Measurements from ENCODE around the gene DHX29. TPM values are rescaled to one million over a fixed set of nuclear protein-coding genes. Genes with fewer than 3 reads are reported as not detected.

DHX29 gene
- total and polyA plus RNA-seq, 4 donors, result 8.0 to 35.3 (median 19.1) TPM

GRCh38 chr5:55286411-55286933 lies 21.0 kb downstream of the DHX29 start:
- TF ChIP-seq, protein P1, sequence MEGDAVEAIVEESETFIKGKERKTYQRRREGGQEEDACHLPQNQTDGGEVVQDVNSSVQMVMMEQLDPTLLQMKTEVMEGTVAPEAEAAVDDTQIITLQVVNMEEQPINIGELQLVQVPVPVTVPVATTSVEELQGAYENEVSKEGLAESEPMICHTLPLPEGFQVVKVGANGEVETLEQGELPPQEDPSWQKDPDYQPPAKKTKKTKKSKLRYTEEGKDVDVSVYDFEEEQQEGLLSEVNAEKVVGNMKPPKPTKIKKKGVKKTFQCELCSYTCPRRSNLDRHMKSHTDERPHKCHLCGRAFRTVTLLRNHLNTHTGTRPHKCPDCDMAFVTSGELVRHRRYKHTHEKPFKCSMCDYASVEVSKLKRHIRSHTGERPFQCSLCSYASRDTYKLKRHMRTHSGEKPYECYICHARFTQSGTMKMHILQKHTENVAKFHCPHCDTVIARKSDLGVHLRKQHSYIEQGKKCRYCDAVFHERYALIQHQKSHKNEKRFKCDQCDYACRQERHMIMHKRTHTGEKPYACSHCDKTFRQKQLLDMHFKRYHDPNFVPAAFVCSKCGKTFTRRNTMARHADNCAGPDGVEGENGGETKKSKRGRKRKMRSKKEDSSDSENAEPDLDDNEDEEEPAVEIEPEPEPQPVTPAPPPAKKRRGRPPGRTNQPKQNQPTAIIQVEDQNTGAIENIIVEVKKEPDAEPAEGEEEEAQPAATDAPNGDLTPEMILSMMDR (IDR thresholded peaks at IDR 0.05; ENCODE audit: control extremely low read depth, extremely low read depth), result no peak
- Histone ChIP-seq H3K4me3 (no peak overlapping the region), H3K4me1 (ENCODE audit: control insufficient read depth in 5 of 5, insufficient read depth in 5 of 5, low read length in 5 of 5) (no peaks in the 10 kb centered on the region), H3K9me3 (ENCODE audit: control insufficient read depth in 4 of 4, insufficient read depth in 3 of 4, low read length in 3 of 4) (no peaks in the 10 kb centered on the region), H3K36me3 (ENCODE audit: control insufficient read depth in 4 of 4, insufficient read depth in 4 of 4, low read length in 4 of 4) (peaks cover 17 to 36% (median 27%) of the 10 kb centered on the region in 4 donors), H3K9ac (ENCODE audit: insufficient read depth in 1 of 2, low read length in 2 of 2) (no peak overlapping the region), H3K27ac (ENCODE audit: low read depth in 1 of 2, low read length in 1 of 2) (no peak overlapping the region), H3K27me3 (ENCODE audit: control insufficient read depth in 3 of 3, insufficient read depth in 3 of 3, low read length in 2 of 3) (no peaks in the 10 kb centered on the region)
- WGBS, 2 donors, result 30 to 51% methylated on average over 1 of the region's 1 CpG
- DNase-seq, result no peak
- ATAC-seq (ENCODE audit: insufficient read depth, low FRiP score), result no peak

GRCh38 chr5:55278778-55279177 lies 28.7 kb downstream of the DHX29 start:
- no peak for ATAC-seq (ENCODE audit: insufficient read depth, low FRiP score)
- Histone ChIP-seq H3K9me3 (ENCODE audit: control insufficient read depth in 4 of 4, insufficient read depth in 3 of 4, low read length in 3 of 4) (no peaks in the 10 kb centered on the region), H3K4me3 (no peak overlapping the region), H3K36me3 (ENCODE audit: control insufficient read depth in 4 of 4, insufficient read depth in 4 of 4, low read length in 4 of 4) (peaks cover 13 to 47% (median 29%) of the 10 kb centered on the region in 4 donors), H3K27ac (ENCODE audit: low read depth in 1 of 2, low read length in 1 of 2) (no peak overlapping the region), H3K4me1 (ENCODE audit: control insufficient read depth in 5 of 5, insufficient read depth in 5 of 5, low read length in 5 of 5) (no peaks in the 10 kb centered on the region), H3K27me3 (ENCODE audit: control insufficient read depth in 3 of 3, insufficient read depth in 3 of 3, low read length in 2 of 3) (no peaks in the 10 kb centered on the region), H3K9ac (ENCODE audit: insufficient read depth in 1 of 2, low read length in 2 of 2) (no peak overlapping the region)
- TF ChIP-seq, protein P1 (IDR thresholded peaks at IDR 0.05; ENCODE audit: control extremely low read depth, extremely low read depth), result no peak
- DNase-seq, result no peak
- 95 to 97% methylated on average over 4 of the region's 4 CpGs for WGBS, 2 donors

DNA sequence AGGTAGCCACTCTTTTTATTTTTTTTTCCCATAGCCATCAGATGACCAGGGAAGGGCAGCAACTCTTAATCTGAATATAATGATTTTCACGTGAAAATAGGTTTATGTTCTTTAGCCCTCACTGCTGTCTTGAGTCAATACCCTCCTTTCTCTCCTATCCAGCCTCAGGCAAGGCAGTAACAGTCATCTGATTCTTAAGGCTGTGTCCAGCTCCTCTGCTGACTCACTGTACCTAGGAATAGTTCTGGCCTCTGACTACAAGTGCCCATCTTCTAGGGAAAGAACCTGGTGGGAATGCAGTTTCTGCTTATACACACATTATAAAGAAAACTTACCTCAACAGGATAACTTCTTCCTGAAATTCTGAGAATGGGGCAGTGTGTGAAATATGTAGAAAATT lies 30.7 kb downstream of the DHX29 start:
- ATAC-seq (ENCODE audit: insufficient read depth, low FRiP score), result no peak
- TF ChIP-seq, protein P1 (IDR thresholded peaks at IDR 0.05; ENCODE audit: control extremely low read depth, extremely low read depth), result no peak
- no peak for DNase-seq
- no peaks in the 10 kb centered on the region for H3K9me3 ChIP-seq (ENCODE audit: control insufficient read depth in 4 of 4, insufficient read depth in 3 of 4, low read length in 3 of 4)
- no peak overlapping the region for H3K9ac ChIP-seq (ENCODE audit: insufficient read depth in 1 of 2, low read length in 2 of 2)
- H3K27ac ChIP-seq (ENCODE audit: low read depth in 1 of 2, low read length in 1 of 2), result no peak overlapping the region
- 88 to 100% methylated on average over 1 of the region's 1 CpG for WGBS, 2 donors
- H3K27me3 ChIP-seq (ENCODE audit: control insufficient read depth in 3 of 3, insufficient read depth in 3 of 3, low read length in 2 of 3), result no peaks in the 10 kb centered on the region
- H3K4me1 ChIP-seq (ENCODE audit: control insufficient read depth in 5 of 5, insufficient read depth in 5 of 5, low read length in 5 of 5), result no peaks in the 10 kb centered on the region
- H3K4me3 ChIP-seq, result no peak overlapping the region
- peaks cover 14 to 38% (median 29%) of the 10 kb centered on the region in 4 donors for H3K36me3 ChIP-seq (ENCODE audit: control insufficient read depth in 4 of 4, insufficient read depth in 4 of 4, low read length in 4 of 4)

DNA sequence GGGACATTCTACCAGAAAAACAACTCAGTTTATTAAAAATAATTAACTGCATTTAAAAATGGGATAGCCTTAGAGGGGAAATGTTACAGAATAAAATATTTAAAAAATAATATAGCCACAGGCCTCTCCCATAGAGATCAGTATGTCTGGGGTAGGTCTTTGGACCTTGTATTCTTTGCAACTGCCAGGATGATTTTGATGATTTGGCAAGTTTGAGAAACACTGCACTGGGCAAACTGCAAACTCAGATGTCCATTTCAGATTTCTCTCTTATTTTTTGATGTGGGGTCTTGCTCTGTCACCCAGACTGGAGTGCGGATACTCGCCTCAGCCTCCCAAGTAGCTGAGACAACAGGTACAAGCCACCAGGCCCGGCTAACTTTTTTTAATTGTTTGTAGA lies 49.2 kb downstream of the DHX29 start:
- 95 to 97% methylated on average over 3 of the region's 3 CpGs for WGBS, 2 donors
- no peaks in the 10 kb centered on the region for H3K27me3 ChIP-seq (ENCODE audit: control insufficient read depth in 3 of 3, insufficient read depth in 3 of 3, low read length in 2 of 3)
- TF ChIP-seq, protein P1 (IDR thresholded peaks at IDR 0.05; ENCODE audit: control extremely low read depth, extremely low read depth), result no peak
- no peaks in the 10 kb centered on the region for H3K9me3 ChIP-seq (ENCODE audit: control insufficient read depth in 4 of 4, insufficient read depth in 3 of 4, low read length in 3 of 4)
- no peak overlapping the region for H3K27ac ChIP-seq (ENCODE audit: low read depth in 1 of 2, low read length in 1 of 2)
- H3K4me3 ChIP-seq, result no peak overlapping the region
- no peak for ATAC-seq (ENCODE audit: insufficient read depth, low FRiP score)
- H3K36me3 ChIP-seq (ENCODE audit: control insufficient read depth in 4 of 4, insufficient read depth in 4 of 4, low read length in 4 of 4), result peaks cover 10 to 40% (median 31%) of the 10 kb centered on the region in 4 donors
- no peaks in the 10 kb centered on the region for H3K4me1 ChIP-seq (ENCODE audit: control insufficient read depth in 5 of 5, insufficient read depth in 5 of 5, low read length in 5 of 5)
- no peak for DNase-seq
- no peak overlapping the region for H3K9ac ChIP-seq (ENCODE audit: insufficient read depth in 1 of 2, low read length in 2 of 2)

Measured in lung (tissue), 12 donors.